GM12875 (cell line): ENCODE results near the gene EIF2A.
A peak's percentile ranks its signal among the peaks of the same experiment; 100 is the strongest.
"Not testable (repeated sequence)": the region's sequence is repeated elsewhere in the genome, so short reads cannot be mapped to it uniquely, and the experiment has no call there.

Experiments
- H3K4me3 ChIP-seq: one replicate; pipeline ENCODE4 v1.5.1; 2011; ENCODE audit warnings: low read depth, low read length, control low read depth
- TF ChIP-seq, protein P1 (sequence below): IDR thresholded peaks from 2 replicates; pipeline ENCODE4 v1.5.1; 2011; ENCODE audit warnings: low read depth, mild to moderate bottlenecking, control low read depth, inconsistent platforms, low read length, moderate library complexity, borderline replicate concordance; ENCODE audit not compliant: insufficient read depth

EIF2A gene

DNA sequence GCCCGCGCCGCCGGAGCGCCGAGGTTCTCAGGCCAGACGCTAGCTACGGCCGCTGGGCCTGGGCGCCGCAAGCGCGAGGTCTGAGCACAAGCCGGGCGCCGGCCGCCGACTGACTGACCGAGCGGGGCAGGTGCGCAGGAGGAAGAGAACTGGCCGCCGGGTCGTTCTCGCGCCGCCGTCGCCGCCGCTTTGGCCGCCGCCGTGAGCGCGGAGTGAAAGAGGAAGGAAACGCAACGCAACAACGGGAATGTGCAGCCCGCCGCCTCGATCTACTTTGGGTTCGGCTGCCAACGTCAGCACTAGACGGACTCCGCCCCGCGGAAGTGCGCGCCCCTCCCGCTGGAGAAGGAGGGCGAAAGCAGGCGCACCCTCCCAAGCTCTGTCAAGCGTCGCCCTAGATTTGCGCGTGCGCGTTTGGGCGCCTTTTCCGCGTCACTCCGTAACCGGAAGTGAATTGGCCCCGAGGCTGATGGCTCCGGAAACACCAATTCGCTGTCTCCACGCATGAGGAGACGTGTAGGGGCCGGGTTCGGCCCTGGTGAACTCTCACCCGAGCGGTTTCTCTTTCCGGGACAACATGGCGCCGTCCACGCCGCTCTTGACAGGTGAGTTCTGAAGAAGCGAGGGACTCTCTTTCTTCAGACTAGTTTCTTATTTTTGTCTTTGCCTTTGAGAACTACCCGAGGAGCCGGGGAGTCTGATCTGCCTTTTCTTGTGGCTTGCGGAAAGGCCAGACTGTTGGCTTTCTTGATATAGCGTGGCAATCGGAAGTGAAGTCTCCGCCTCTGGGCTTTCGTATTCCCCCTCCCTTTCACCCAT, at the start of gene EIF2A, which contains the start of gene SERP1:
Gene EIF2A (plus strand): TSS at position 562 of the 819 bp plus-strand sequence. CDS start 16 bp downstream, at position 578.
Gene SERP1 (minus strand): TSS at position 271 of the 819 bp plus-strand sequence. CDS start 361 bp downstream, outside the sequence.
- H3K4me3 ChIP-seq: peak within 1 kb of the TSS; percentile 76
- TF ChIP-seq, protein P1, sequence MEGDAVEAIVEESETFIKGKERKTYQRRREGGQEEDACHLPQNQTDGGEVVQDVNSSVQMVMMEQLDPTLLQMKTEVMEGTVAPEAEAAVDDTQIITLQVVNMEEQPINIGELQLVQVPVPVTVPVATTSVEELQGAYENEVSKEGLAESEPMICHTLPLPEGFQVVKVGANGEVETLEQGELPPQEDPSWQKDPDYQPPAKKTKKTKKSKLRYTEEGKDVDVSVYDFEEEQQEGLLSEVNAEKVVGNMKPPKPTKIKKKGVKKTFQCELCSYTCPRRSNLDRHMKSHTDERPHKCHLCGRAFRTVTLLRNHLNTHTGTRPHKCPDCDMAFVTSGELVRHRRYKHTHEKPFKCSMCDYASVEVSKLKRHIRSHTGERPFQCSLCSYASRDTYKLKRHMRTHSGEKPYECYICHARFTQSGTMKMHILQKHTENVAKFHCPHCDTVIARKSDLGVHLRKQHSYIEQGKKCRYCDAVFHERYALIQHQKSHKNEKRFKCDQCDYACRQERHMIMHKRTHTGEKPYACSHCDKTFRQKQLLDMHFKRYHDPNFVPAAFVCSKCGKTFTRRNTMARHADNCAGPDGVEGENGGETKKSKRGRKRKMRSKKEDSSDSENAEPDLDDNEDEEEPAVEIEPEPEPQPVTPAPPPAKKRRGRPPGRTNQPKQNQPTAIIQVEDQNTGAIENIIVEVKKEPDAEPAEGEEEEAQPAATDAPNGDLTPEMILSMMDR: no peak

DNA sequence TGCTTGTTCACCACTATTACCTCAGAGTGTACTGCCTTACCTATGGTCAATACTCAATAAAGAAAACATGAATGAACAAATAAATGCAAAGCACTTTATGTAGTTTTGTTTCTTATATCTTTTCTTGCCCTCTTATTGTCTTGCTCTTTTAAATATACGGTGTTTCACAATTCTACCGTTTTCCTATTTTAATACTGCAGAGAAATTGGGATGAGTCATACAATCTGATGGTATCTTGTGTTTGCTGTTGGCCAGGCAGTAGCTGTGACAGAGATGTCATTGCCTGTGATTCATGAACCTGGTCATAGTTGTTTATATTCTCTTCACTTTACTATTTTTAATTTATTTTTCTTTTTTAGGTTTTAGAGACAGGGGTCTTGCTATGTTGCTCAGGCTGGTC, 48.6 kb upstream of the EIF2A start:
- H3K4me3 ChIP-seq: no peak overlapping the region
- TF ChIP-seq, protein P1: no peak

DNA sequence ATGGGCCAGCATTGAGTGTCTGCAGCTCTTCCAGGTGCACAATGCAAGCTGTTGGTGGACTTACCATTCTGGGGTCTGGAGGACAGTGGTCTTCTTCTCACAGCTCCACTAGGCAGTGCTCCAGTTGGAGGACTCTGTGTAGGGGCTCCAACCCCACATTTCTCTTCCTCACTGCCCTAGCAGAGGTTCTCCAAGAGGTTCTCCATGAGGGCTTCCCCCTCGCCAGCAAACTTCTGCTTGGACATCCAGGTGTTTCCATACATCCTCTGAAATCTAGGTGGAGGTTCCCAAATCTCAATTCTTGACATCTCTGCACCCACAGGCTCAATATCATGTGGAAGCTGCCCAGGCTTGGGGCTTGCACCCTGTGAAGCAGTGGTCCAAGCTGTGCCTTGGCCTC, 45.6 kb upstream of the EIF2A start:
- not testable (repeated sequence) for H3K4me3 ChIP-seq

DNA sequence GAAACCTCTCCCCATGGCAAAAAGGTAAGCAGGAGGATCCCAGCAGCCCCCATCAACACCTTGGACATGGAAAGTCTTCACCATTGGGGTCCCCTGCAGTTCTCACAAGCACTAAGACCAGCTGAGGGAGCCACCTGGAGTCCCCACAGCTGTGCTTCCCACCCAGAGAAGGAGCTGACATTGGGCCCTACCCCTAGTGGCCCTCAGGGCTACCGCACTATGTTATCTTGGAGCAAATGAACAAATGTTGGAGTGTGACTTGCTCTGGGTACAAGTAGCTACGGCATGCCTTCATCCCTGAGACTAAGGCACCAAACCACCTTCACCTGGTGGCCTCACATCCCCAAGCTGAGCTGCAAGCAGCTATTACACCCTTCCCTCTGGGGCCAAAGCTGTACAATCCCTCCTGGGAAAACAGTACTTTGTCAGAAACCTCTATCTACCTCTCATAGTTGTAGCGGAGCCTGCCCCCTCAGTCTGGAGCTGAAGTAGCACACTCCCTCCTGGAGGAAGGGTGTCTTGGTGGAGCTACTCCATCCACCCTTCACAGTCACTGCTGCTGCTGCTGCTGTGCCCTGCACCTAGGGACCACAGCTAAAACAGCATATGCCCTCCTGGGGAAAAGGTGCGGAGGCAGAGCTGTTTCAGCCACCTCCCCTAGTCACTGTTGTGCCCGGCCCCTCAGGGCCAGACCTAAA, 43.0 kb upstream of the EIF2A start:
- TF ChIP-seq, protein P1: 0 out of 2 replicates have a peak, but pooled peaks have one; percentile 12
- H3K4me3 ChIP-seq: no peak overlapping the region

DNA sequence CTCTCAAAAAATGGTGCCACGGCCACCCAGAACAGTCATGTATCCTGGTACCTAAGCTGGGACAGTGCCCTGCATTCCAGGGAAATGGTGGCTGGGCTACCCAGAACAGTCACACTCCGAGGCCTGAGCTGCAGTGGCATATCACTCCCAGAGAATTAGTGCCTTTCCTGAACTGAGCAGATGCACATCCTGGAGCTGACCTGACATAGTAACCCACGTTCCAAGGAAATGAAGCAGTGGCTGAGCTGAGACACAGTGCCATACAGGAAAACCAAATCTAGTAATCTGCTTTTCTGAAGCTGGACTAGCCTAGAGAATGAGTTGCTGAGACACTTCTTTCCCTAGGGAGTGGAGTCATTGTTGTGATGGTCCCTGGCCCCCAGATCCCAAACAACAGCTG, 42.1 kb upstream of the EIF2A start:
- TF ChIP-seq, protein P1: no peak
- no peak overlapping the region for H3K4me3 ChIP-seq

DNA sequence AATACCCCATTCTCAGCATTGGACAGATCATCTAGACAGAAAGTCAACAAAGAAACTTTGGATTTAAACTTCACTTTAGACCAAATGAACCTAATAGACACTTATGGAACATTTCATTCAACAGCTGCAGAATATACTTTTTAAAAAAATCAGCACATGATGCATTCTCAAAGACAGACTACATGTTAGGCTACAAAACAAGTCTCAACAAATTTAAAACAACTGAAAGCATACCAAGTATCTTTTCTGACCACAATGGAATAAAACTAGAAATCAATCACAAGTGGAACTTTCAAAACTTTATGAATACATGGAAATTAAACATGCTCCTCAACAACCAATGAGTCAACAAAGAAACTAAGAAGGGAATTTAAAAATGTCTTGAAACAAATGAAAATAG, 38.2 kb upstream of the EIF2A start:
- TF ChIP-seq, protein P1: no peak
- no peak overlapping the region for H3K4me3 ChIP-seq

DNA sequence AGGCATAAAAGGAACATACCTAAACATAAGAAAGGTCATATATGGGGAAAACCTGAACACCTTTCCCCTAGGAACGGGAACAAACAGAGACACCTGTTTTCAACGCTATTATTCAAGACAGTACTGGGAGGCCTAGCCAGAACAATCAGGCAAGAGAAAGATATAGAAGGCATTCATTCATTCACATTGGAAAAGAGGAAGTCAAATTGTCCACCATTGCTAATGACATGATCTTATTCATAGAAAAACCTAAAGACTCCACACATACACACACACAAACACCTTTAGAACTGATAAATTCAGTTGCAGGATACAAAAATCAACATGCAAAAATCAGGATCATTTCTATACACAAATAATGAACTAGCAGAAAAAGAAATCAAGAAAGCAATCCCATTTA, 36.8 kb upstream of the EIF2A start:
- TF ChIP-seq, protein P1: no peak

More for the DNA sequence above, 36.8 kb upstream of the EIF2A start:
- no peak overlapping the region for H3K4me3 ChIP-seq
